Activated gamma-delta T cell (primary cell): ENCODE measurements around the gene UQCR11.

Source experiments
- DNase-seq: peaks from one replicate; lab custom pipeline; 2025; lab: John Stamatoyannopoulos, UW

Gene UQCR11

DNA sequence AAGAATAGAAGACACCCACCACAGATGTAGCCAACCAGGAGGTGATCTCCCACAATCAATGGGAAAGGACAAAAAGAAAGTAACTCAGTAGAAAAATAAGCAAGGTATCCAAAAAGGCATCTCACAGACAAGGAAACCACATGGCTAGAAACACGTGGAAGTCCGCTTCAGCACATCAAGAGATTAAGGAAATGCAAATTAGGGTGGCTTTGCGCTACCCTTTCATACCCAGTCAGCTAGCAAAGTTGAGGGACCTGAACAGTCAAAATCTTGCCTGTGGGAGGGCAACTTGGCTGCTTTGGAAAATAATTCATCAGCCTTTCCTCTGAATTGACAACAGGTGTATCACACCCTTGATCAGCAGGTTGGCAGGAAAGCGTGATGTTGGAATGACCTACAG lies 11.6 kb upstream of the UQCR11 start:
- DNase-seq: no peak

DNA sequence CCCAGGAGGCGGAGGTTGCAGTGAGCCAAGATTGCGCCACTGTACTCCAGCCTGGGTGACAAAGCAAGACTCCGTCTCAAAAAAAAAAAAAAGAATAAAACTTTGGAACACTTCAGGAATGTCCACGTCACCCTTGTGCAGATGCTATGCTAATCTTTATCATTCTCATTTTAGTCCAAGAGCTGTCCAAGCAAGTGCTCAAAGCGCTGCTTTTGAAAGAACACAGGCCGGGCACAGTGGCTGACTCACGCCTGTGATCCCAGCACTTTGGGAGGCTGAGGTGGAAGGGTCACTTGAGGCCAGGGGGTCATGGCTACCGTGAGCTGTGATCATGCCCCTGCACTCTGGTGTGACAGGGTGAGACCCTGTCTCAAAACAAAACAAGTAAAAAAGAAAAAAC lies 11.1 kb upstream of the UQCR11 start:
- no peak for DNase-seq

DNA sequence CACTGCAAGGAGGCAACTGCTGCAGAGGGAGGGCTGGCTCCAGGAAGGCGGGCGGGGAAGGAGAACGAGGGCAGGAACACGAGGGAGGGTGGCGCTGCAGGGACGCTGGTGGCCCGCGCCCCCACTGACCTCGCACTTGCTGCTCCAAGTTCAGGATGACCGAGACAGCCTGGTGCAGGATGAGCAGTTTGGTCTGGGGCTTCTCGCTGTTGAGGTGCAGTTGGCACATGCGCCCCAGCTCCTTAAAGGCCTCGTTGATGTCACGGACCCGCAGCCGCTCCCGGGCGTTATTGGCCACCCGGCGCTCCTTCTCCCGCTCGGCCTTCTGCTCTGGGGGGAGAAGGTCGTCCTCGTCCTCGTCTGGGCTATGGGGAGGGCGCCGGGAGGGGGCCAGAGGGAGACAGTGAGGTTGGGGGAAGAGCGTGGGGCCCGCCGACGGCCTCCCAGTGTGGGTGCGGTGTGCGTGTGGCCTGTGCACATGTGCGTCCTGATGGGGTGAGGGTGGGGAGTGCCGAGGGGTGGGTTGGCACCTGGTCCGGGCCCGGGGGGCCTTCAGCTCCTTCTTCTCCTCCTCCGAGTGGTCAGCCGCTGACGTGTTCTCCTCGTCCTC lies 10.0 kb upstream of the UQCR11 start:
- no peak for DNase-seq

DNA sequence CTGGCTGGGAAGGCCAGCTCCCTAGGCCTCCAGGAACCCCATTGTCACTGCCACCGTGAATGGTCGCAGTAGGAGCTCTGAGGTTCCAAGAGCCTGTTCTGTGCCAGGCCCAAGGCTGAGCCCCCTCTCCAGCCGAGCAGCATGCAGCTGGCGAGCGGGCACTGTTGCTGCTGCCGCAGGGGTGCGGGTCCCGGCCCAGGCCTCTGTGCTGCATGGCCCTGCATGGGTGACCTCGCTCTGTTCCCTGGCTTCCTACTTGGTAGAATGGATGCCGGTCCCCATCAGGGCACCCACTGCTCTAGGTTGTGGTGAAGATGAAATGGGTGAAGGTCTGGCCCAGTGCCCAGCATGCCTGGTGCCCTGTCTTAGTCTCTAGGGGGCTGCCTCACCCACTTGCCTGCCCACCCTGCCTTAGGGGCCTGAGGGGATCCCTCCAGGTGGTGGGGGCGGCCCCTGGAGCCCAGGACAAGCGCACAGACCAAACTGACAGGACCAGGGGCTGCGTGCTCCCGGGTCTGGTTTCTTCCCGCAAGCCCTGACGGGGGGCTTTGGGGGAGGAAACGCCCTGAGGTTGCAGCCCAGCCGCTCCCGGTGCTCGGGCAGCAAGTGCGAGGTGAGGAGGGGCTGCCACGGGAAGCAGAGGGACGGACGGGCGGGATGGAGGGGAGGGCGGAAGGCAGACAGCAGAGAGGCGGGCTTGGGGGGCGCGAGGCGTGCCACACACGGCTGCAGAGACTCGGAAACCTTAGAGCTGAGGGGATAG lies 8.7 kb upstream of the UQCR11 start:
- DNase-seq: no peak

DNA sequence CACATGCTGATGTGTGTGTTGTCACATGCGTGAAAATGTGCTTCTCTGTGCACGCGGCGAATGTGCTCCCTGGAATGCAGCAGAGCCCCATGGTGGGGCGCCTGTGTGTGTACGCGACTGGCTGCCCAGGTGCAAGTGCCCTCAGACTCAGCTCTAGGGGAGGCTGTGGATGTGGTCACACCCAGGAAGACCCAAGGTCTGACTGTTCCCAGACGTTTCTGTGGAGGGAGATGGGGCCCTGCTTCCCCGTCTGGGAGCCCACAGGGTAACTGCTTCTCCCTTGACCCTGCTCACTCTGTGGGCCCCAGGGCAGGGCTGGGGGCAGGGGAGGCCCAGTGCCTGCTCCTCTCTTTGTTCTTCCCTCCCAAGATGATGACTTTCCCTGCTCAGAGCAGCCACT lies 7.9 kb upstream of the UQCR11 start:
- no peak for DNase-seq

DNA sequence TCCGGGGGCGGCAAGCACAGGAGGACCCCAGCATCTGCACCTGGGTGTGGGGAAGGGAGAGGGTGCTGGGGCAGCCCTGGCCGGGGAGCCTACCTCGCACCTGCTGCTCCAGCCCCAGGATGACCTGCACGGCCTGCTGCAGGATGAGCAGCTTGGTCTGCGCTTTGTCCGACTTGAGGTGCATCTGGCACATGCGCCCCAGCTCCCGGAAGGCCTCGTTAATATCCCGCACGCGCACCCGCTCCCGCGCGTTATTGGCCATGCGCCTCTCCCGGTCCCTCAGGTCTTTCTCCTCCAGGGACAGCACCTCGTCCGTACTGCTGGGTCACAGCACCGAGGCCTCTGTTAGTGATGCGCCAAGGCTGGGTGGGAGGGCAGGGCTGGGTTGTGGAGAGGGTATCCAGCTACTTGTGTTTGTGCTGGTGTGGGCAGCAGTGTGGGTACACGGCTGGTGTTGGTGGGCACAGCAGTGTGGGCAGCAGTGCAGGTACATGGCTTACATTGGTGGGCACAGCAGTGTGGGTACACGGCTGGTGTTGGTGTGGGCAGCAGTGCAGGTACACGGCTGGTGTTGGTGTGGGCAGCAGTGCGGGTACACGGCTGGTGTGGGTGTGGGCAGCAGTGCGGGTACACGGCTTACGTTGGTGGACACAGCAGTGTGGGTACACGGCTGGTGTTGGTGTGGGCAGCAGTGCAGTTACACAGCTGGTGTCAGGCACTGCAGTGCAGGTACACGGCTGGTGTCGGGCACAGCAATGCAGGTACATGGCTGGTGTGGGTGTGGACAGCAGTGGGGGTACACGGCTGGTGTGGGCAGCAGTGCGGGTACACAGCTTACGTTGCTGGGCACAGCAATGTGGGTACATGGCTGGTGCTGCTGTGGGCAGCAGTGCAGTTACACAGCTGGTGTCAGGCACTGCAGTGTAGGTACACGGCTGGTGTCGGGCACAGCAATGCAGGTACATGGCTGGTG lies 7.1 kb upstream of the UQCR11 start:
- DNase-seq: no peak

DNA sequence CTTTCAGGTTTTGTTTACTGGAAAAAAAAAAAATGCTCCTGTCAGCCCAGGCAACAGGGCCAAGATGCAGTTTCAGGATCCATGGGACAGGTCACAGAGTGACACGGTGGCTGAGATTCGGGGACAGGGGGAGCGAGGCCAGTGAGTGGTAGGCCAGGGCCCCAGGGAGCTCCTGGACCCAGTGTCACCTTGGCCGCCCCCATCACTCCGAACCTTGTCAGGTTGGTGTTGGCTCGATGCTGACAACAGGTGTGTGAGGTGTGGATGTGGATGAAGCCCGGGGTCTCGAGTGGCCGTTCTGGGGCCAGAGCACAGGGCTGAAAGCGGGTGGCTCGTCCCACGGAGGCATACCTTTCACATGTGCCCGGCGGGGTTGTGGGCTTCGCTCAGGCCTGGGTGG lies 6.1 kb upstream of the UQCR11 start:
- DNase-seq: no peak

DNA sequence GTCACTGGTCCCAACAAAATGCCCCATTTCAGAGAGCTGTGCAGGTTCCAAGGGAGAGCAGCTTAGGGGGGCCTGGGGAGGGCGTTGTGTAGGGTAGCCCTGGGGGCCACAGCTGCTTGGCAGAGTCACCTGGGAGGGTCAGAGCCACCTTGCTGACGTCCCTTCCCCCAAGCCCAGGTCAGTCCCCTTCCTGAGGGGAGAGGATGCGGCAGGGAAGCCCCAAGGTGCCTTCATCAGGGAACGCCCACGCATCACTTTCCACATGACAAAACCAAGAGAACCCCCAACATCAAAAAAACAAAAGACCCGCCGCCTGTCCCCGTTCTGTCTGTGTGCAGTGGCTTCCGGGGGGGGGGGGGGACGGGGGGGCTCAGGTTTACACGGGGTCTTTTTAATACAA lies 5.3 kb upstream of the UQCR11 start:
- DNase-seq: no peak

DNA sequence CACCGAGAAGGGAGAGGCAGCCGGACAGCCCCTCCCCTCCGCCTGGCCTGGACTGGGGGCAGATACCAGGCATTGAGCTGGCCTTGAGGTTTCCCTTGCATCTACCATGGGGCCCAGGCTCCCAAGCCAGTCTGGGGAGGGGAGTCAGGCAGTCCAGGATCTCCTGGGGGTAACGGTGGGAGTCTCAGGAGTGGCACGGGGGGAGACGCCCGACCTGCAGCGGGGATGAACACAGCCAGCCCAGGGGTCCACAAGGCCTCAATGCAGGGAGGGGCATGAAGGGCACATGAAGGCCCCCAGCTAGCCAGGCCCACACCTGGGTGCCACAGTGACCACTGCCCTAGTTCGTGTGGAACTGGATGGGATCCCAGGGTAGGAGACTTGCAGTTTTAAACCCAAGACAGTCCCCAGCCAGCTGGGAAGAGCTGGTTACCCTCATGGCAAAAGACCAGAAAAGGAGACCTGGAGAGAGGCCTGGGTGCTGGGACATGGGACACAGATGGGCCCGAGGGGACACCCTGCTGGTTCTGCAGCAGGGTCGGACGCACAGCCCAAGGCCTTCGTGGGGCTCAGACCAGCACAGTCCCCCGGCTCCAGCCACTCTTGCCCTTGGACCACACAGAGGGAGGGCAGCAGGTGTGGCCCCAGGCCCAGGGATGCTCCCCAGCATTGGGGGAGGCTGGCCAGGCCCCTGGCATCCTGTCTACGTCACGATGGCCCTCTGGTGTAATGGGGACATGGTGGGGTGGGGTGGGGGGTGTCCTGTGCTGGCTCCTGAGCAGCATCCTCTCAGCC lies 4.6 kb upstream of the UQCR11 start:
- no peak for DNase-seq

DNA sequence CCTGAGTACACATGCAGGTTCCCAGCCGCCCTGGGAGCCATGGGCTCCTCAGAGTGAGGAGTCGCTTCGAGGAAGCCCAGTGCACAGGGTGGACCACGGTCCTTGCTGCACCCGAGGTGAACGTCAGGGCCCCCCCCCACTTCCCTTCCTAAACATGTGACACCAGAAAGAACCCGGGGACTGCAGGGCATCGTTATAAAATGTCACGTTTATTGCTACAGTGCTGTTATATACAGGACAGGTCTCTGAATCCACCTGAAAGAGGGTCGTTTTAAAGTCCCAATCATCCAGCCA lies 3.8 kb upstream of the UQCR11 start:
- DNase-seq: no peak

DNA sequence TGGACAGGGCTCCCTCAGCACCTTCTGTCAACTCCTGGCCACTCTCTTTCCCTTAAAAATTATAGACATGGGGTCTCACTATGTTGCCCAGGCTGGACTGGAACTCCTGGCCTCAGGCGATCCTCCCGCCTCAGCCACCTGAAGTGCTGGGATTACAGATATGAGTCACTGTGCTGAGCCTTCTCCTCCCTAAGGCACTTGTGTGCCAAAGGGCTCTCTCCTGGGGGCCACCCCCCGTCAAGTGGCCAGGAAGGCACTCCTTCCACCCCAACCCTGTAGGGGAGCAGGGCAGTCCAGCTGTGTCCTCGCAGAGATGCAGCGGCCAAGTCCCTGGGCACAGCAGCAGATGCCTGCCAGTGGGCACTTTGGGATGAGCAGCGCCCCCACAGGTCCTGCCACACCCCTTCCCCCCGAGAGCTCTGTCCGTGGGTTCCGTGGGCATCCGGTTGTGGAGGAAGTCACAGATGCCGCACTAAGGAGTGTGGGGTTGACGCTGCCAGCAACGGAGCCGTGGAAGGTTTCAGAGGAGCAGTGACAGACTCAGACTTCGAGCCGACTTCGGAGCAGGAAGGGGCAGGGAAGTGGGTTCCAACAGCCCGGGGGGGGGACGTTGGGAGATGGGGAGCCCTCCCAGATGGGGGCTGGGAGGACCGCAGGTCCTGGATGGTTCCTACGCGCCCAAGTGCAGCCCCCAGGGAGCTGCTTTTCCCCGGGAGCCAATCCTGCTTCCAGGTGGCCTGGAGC lies 3.3 kb upstream of the UQCR11 start:
- DNase-seq: no peak

DNA sequence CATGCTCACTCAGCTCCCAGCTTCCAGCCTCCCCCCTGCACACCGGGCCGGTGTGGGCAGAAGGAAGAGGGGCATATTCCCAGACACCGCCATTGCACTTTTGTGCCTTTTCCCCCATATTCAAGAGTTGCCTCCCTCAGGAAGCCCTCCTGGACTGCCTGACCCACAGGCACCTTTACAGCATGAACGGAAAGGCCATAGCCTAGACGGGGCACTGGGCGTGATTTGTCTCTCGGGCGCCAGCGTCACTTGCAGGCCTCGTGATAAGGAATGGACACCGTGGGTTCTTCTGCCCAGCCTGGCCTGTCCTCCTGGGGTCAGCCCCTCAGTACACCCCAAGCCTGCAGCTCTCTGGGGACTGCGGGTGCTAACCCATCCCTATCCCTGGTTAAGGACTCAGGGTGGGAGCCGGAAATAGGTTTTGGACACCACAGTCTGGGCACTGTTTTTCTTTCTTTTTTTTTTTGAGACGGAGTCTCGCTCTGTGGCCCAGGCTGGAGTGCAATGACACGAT lies 933 bp upstream of the UQCR11 start:
- DNase-seq: no peak

DNA sequence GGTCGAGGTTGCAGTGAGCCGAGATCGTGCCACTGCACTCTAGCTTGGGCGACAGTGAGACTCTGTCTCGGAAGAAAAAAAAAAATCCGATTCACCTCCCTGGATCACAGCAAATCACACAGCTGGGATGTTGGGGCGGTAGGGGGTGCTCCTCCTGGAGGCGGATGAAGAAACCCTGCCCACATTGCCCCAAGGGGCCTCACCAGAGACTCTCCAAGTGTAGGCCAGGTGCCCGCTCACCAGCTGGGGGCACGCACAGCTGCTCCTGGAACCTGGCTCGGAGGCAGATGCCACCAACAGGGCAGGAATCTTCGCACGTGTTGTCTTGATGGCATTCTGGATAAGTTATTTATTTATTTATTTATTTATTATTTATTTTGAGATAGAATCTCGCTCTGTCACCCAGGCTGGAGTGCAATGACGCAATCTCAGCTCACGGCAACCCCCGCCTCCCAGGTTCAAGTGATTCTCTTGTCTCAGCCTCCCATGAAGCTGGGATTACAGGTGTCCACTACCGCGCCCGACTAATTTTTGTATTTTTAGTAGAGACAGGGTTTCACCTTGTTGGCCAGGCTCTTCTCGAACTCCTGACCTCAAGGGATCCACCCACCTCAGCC lies 3.1 kb downstream of the UQCR11 start:
- DNase-seq: no peak

DNA sequence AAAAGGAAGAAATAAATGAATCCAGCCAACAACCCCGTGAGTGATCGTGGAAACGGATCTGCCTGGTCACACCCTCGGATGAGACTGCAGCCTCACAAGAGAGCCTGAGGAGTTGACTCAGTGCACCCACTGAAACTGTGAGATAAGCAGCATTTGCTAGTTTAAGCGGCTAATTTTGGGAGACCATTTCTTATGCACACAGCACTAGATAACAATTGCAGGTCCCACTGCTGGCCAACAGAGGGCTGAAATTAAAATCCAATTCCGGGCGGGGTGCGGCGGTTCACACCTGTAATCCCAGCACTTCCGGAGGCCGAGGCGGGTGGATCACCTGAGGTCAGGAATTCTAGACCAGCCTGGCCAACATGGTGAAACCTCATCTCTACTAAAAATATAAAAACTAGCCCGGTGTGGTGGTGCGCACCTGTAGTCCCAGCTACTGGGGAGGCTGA lies 3.6 kb downstream of the UQCR11 start:
- no peak for DNase-seq

DNA sequence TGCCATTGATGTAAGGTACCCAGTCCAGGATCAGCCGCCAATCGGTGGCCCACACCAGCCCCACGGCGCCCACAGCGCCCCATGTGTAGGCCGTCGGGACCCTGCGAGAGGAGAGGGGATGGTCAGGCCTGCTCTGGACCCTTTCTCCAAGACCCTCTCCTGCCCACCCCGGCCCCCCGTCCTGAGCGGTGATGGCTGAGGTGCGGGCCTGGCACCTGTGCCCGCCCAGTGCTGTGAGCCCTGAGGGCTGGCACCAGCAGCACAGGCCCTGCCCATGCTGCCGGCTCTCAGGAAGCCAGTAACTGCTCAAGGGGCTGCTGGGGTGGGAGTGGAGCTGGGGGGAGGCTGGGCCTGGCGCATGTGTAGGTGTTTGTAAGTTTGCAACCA lies 5.8 kb downstream of the UQCR11 start:
- no peak for DNase-seq

DNA sequence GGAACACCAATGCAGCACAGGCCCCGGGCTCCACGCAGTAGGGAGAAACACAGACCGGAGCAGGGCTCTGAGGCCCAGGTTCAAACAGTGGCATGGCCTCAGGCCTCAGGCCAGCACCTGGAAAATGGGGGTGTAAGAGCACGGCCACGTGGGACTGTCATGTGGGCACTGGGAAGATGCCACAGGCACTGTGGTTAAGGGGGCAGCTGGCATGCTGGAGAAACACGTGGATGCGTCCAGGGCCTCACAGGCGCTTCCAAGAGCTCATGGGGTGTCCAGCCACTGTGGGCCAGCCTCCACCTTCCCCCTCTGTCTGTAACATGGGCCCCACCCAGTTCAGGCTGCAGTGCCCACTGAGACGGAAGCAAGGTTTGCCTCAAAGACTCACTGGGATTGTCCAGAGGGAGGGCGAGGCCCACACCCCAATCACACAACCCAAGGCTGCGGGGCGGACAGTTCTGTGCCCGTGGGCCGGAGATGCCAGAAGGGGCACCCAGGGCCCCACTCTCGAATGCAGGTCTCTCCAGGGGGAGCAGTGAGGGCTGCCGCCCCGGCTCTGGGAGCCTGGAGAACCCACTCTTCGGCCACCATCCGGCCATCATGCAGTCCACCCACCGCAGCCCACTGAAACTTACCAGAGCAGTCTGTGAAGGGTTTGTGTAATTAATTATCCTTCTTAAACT lies 6.3 kb downstream of the UQCR11 start:
- no peak for DNase-seq

DNA sequence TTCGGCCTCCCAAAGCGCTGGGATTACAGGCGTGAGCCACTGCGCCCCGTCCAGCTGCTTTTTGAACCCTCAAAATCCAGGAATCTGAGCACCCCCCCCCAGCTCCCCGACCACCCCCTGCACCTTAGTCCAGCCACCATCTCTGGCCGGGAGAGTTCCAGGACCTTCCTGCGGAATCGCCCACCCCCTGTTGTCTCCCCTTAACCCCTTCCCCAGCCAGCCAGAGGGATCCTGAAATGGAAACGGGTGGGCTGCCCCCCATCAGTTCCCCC lies 11.8 kb downstream of the UQCR11 start:
- no peak for DNase-seq

DNA sequence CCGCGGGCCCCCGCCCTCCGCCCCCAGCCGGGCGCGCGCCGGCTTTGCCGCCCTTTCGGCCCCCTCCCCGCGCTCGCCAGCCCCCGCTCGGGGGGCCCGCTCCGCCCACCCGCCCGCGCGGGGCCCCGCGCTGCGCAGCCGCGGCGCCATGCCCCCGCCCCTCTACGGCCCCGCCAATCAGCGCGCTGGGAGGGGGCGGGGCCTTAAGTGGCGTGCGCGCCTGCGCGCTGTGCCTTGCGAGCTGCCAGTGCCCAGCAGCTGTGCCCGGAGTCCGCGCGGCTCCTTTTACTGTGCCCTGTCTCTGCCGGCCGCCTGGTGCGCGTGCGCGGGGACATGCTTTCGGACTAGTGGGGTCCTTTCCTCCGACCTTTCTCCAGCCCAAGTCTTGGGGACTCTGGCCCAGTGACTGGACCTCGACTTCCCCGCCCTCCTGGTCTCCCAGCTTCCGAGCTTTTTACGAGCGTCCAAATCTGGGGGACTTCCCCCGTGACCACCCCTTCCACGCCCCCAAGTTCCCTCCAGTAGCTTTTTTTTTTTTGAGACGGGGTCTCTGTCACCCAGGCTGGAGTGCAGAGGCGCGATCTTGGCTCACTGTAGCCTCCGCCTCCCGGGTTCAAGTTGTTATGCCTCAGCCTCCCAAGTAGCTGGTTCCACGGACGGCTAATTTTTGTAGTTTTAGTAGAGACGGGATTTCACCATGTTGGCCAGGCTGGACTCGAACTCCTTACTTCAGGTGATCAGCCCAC lies 12.3 kb downstream of the UQCR11 start, which contains the start of gene MBD3:
TSS of gene MBD3 (minus strand) at position 111 of the 746 bp plus-strand sequence. CDS start 234 bp downstream, outside the sequence.
- DNase-seq: peak; percentile 84

DNA sequence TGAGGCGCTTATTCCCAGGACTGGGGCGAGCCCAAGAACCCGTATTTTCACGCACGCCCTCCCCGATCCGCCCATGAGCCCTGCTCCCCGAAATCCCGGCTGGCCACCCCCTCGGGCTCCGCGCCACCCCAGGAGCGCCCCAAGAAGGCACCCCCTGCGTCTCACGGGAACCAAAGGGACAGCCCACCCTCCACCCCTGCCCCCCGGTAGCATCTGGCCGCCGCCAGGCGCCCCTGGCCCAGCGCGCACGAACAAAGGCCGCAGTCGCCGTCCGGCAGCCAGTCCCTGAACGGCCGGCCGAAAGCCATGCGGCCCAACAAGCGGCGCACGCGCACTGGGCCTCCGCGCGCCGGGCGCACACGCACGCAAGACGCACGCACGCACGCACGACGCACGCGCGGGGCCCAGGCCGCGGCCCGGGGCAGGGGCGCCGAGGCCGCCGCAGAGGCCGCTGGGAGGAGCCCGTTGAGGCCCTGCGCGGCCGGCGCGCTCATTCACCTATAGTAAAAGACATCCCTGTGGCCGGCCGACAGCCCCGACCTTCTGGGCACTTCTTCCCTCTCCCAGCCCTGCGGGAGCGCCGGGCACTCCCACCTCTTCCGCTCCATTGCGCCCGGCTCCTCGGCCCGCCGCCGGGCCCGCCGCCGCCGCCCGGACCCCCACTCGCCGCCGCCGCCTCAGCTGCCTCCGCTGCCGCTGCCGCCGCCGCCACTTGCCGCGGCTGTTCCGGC lies 13.1 kb downstream of the UQCR11 start:
- peak; percentile 81 for DNase-seq
